Panc1 (cell line): ENCODE results near the gene FAM234B. TPM values are rescaled to one million over a fixed set of nuclear protein-coding genes. Genes with fewer than 3 reads are reported as not detected.

ENCODE experiments used
- ATAC-seq: fragments of 200-7000 bp; cut with Tn5 transposase; 2 replicates; pipeline ENCODE4 v1.9.1; 2020; ENCODE audit warnings: mild to moderate bottlenecking, moderate library complexity
- BruUV-seq: library from RNA; stranded (reverse); fragments of 400-500 nt; replicated peaks from 2 replicates; lab custom pipeline; 2021; lab: Mats Ljungman, UMichigan
- CTCF ChIA-PET: fragments of 300-600 bp; sonication (Branson Sonifier 250); formaldehyde crosslinking; loops from one replicate; lab custom pipeline; 2022; ENCODE audit warnings: antibody characterized with exemption; lab: Charles Lee
- POLR2A ChIA-PET: fragments of 300-600 bp; sonication (Branson Sonifier 250); formaldehyde crosslinking; loops from one replicate; lab custom pipeline; 2022; ENCODE audit warnings: antibody characterized with exemption; lab: Charles Lee
- DNase-seq: peaks from one replicate; pipeline ENCODE4 v3.0.0-alpha.2; 2010; ENCODE audit warnings: low read depth, low spot score
- H3K27ac ChIP-seq: 2 replicates; pipeline ENCODE4 v1.5.1; 2011; ENCODE audit warnings: mild to moderate bottlenecking, low read length, inconsistent platforms
- H3K27me3 ChIP-seq: fragments of 200-500 bp; sonication (Bioruptor generic); 2 replicates; pipeline ENCODE4 v1.6.0; 2014; ENCODE audit warnings: low read length, inconsistent platforms; ENCODE audit not compliant: control insufficient read depth, insufficient read depth
- H3K36me3 ChIP-seq: fragments of 200-500 bp; sonication (Bioruptor generic); 2 replicates; pipeline ENCODE4 v1.5.1; 2014; ENCODE audit warnings: inconsistent platforms, mild to moderate bottlenecking, low read length, moderate library complexity; ENCODE audit not compliant: control insufficient read depth, insufficient read depth
- H3K4me1 ChIP-seq: 2 replicates; pipeline ENCODE4 v1.5.1; 2011; ENCODE audit warnings: inconsistent platforms, mild to moderate bottlenecking, low read length, moderate library complexity; ENCODE audit not compliant: control insufficient read depth, insufficient read depth
- H3K4me3 ChIP-seq, 2 experiments: 2 replicates each; pipeline ENCODE4 v1.5.1; 2011 to 2012; ENCODE audit warnings: low read depth in 2 of 2, low read length in 2 of 2, mild to moderate bottlenecking in 2 of 2, inconsistent platforms in 1 of 2, moderate library complexity in 1 of 2
- H3K9me3 ChIP-seq: fragments of 200-500 bp; sonication (Bioruptor generic); 2 replicates; pipeline ENCODE4 v1.5.1; 2014; ENCODE audit warnings: low read depth, mild to moderate bottlenecking, inconsistent platforms, low read length, moderate library complexity; ENCODE audit not compliant: control insufficient read depth, insufficient read depth
- POLR2AphosphoS5 ChIP-seq: IDR thresholded peaks from 2 replicates; pipeline ENCODE4 v1.6.1; 2012; ENCODE audit warnings: mild to moderate bottlenecking, low read depth, low read length, moderate library complexity
- SIN3A ChIP-seq: IDR thresholded peaks from 2 replicates; pipeline ENCODE4 v1.6.1; 2012; ENCODE audit warnings: low read depth, mild to moderate bottlenecking, low read length, moderate library complexity, borderline replicate concordance; ENCODE audit not compliant: insufficient read depth
- TCF7L2 ChIP-seq: IDR thresholded peaks from 2 replicates; pipeline ENCODE4 v1.6.1; 2011; ENCODE audit warnings: mild to moderate bottlenecking, low read depth, low read length, inconsistent platforms
- in situ Hi-C: cut with HindIII; loops from 2 replicates; pipeline ENCODE4 v1.10.0; 2016; ENCODE audit warnings: low sequenced_read_pairs, low pct_unique_long_range_greater_than_20kb
- intact Hi-C: fragments of 100-400 bp; cut with micrococcal nuclease; formaldehyde crosslinking; loops from one replicate; pipeline ENCODE4 v1.10.0; 2022; ENCODE audit not compliant: unreplicated experiment
- total RNA-seq: library from RNA; stranded (reverse); gene quantifications from one replicate; pipeline ENCODE4 v1.2.1, GENCODE V29; 2021; ENCODE audit not compliant: unreplicated experiment
- TF ChIP-seq, protein P1 (sequence below): fragments of 450-650 bp; IDR thresholded peaks from 2 replicates; pipeline ENCODE4 v1.5.1; 2017; ENCODE audit warnings: mild to moderate bottlenecking
- TF ChIP-seq, protein P2 (sequence below), 2 experiments: IDR thresholded peaks; 2 replicates each; pipeline ENCODE4 v1.6.1; 2011 to 2012; ENCODE audit warnings: low read depth in 2 of 2, control low read depth in 1 of 2, low read length in 1 of 2, mild to moderate bottlenecking in 1 of 2, moderate library complexity in 1 of 2; ENCODE audit not compliant: insufficient read depth in 1 of 2

Gene FAM234B
- total RNA-seq, 1 experiment from 2014 or later = 5.4 TPM

DNA sequence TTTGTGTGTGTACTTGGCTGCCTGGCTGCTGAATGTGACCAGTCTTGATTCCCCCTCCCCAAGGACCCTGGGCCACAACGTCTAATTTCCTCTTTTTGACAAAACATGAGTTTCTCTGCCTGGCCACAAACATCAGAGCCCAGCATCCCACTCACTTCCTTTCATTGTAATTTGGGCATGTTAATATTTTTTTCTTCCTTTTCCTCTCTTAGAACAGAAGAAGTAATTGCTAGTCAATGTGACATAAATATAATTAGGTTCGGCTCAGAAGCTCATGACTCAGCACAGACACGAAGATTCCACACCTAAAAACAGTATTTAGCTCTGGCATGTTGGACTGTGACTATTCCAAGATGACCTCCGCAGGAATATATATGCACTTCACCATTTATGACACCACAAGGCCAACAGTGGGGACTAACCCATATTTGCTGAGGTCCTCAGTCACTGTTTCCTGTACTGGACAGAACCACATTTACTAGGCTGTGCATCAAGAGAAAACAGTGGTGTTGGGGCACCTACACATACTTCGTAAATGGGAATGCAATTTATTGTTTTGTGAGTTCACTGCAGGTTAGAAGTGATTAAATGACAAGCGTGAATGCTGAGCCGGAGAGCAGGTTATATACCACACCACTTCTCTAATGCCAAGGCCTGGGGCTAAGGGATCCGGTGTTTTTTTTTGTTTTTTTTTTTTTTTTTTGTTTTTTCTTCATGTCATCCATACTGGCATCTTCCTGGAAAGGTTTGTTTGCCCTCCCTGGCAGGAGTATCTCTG, 55.1 kb downstream of the FAM234B start:
- ChIA-PET POLR2A (no interaction called here), CTCF (interaction anchor here (1.6 kb wide), 1 partner anchor 113 kb away, joined by 7 read pairs; no protein-coding TSS in a partner anchor)
- Histone ChIP-seq H3K4me3 (no peak overlapping the region), H3K36me3 (no peaks in the 10 kb centered on the region), H3K27me3 (no peaks in the 10 kb centered on the region), H3K27ac (peak overlapping the region; percentile 95), H3K9me3 (no peaks in the 10 kb centered on the region), H3K4me1 (peaks cover 47% of the 10 kb centered on the region)
- DNase-seq = no peak
- intact Hi-C loops = loop anchor here (2.0 kb wide), 1 partner anchor 112 kb away; no protein-coding TSS in a partner anchor
- in situ Hi-C loops = no loop called here
- TF ChIP-seq TCF7L2 (no peak), SIN3A (no peak), POLR2AphosphoS5 (no peak)
- TF ChIP-seq, protein P1, sequence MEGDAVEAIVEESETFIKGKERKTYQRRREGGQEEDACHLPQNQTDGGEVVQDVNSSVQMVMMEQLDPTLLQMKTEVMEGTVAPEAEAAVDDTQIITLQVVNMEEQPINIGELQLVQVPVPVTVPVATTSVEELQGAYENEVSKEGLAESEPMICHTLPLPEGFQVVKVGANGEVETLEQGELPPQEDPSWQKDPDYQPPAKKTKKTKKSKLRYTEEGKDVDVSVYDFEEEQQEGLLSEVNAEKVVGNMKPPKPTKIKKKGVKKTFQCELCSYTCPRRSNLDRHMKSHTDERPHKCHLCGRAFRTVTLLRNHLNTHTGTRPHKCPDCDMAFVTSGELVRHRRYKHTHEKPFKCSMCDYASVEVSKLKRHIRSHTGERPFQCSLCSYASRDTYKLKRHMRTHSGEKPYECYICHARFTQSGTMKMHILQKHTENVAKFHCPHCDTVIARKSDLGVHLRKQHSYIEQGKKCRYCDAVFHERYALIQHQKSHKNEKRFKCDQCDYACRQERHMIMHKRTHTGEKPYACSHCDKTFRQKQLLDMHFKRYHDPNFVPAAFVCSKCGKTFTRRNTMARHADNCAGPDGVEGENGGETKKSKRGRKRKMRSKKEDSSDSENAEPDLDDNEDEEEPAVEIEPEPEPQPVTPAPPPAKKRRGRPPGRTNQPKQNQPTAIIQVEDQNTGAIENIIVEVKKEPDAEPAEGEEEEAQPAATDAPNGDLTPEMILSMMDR = no peak
- TF ChIP-seq, protein P2, sequence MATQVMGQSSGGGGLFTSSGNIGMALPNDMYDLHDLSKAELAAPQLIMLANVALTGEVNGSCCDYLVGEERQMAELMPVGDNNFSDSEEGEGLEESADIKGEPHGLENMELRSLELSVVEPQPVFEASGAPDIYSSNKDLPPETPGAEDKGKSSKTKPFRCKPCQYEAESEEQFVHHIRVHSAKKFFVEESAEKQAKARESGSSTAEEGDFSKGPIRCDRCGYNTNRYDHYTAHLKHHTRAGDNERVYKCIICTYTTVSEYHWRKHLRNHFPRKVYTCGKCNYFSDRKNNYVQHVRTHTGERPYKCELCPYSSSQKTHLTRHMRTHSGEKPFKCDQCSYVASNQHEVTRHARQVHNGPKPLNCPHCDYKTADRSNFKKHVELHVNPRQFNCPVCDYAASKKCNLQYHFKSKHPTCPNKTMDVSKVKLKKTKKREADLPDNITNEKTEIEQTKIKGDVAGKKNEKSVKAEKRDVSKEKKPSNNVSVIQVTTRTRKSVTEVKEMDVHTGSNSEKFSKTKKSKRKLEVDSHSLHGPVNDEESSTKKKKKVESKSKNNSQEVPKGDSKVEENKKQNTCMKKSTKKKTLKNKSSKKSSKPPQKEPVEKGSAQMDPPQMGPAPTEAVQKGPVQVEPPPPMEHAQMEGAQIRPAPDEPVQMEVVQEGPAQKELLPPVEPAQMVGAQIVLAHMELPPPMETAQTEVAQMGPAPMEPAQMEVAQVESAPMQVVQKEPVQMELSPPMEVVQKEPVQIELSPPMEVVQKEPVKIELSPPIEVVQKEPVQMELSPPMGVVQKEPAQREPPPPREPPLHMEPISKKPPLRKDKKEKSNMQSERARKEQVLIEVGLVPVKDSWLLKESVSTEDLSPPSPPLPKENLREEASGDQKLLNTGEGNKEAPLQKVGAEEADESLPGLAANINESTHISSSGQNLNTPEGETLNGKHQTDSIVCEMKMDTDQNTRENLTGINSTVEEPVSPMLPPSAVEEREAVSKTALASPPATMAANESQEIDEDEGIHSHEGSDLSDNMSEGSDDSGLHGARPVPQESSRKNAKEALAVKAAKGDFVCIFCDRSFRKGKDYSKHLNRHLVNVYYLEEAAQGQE (IDR thresholded peaks at IDR 0.05; ENCODE audit: insufficient read depth in 1 of 2, low read depth in 2 of 2, low read length in 1 of 2) = no peak
- BruUV-seq = no TSS peak
- ATAC-seq = no peak; the same call in 1 of the 2 replicates

- H3K36me3 ChIP-seq = no peaks in the 10 kb centered on the region
- in situ Hi-C loops = no loop called here
- peaks cover 47% of the 10 kb centered on the region for H3K4me1 ChIP-seq
- ChIA-PET POLR2A (no interaction called here), CTCF (interaction anchor here (2.1 kb wide), 1 partner anchor 112 kb away, joined by 6 read pairs; no protein-coding TSS in a partner anchor)
- DNase-seq (no peak), ATAC-seq (no peak)
- intact Hi-C loops = loop anchor here (2.0 kb wide), 1 partner anchor 111 kb away; no protein-coding TSS in a partner anchor
- peak overlapping the region in 1 of 2 experiments; percentile 68; a peak in 2 of 4 replicates for H3K4me3 ChIP-seq
- H3K9me3 ChIP-seq = no peaks in the 10 kb centered on the region
- H3K27ac ChIP-seq = peak overlapping the region; percentile 95
- BruUV-seq = no TSS peak
- no peaks in the 10 kb centered on the region for H3K27me3 ChIP-seq
- TF ChIP-seq, protein P1 = no peak
- TF ChIP-seq TCF7L2 = no peak
- no peak for TF ChIP-seq POLR2AphosphoS5
- no peak for TF ChIP-seq SIN3A
- TF ChIP-seq, protein P2 (IDR thresholded peaks at IDR 0.05; ENCODE audit: insufficient read depth in 1 of 2, low read depth in 2 of 2, low read length in 1 of 2) = no peak
Measured at GRCh38 chr12:13099844-13100604, 55.8 kb downstream of the FAM234B start.
